ENCODE measurements around the gene ADAP1.

DNA sequence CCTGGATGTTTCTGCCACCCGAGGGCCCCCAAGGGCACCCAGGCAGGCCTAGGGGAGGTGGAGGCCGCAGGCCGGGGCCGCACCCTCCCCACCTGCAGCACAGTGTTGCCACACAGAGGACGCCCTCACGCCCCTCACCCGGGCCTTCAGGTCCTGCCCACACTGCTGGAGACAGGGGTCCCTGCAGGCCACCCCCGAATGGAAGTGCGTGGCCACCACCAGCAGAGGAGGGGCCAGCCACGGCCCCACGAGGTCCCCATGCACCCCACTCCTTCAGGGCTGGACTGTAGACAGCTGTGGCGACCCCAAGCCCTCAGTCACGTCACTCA, 35.4 kb downstream of the ADAP1 start:
- TF ChIP-seq, protein P1, sequence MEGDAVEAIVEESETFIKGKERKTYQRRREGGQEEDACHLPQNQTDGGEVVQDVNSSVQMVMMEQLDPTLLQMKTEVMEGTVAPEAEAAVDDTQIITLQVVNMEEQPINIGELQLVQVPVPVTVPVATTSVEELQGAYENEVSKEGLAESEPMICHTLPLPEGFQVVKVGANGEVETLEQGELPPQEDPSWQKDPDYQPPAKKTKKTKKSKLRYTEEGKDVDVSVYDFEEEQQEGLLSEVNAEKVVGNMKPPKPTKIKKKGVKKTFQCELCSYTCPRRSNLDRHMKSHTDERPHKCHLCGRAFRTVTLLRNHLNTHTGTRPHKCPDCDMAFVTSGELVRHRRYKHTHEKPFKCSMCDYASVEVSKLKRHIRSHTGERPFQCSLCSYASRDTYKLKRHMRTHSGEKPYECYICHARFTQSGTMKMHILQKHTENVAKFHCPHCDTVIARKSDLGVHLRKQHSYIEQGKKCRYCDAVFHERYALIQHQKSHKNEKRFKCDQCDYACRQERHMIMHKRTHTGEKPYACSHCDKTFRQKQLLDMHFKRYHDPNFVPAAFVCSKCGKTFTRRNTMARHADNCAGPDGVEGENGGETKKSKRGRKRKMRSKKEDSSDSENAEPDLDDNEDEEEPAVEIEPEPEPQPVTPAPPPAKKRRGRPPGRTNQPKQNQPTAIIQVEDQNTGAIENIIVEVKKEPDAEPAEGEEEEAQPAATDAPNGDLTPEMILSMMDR (IDR thresholded peaks at IDR 0.05; ENCODE audit: insufficient read depth, low read length, poor library complexity, severe bottlenecking), result no peak
- no peak for TF ChIP-seq EZH2phosphoT487 (conservative IDR thresholded peaks at IDR 0.05; ENCODE audit: low read length)
